ENCODE measurements around the gene FREM3. TPM values are rescaled to one million over a fixed set of nuclear protein-coding genes. Genes with fewer than 3 reads are reported as not detected.

FREM3 gene
- total and polyA plus RNA-seq, 2 of the 8 experiments (the other 6 are each of a cell fraction or from before 2014, with no cell fraction given) = 0.03 to 0.11 TPM

- no peak for TF ChIP-seq NRF1 (IDR thresholded peaks at IDR 0.05; ENCODE audit: low read depth, low read length)
- no peak for TF ChIP-seq BRCA1 (IDR thresholded peaks at IDR 0.05; ENCODE audit: low read depth, low read length)
- TF ChIP-seq POLR2A (IDR thresholded peaks at IDR 0.05; ENCODE audit: control extremely low read depth in 1 of 2, low read depth in 2 of 2, low read length in 2 of 2) = no peak
- TF ChIP-seq POU5F1 (IDR thresholded peaks at IDR 0.05; ENCODE audit: low read depth, low read length) = no peak
- no peak for TF ChIP-seq TEAD4 (IDR thresholded peaks at IDR 0.05; ENCODE audit: low read depth, low read length)
- TF ChIP-seq, protein P1, sequence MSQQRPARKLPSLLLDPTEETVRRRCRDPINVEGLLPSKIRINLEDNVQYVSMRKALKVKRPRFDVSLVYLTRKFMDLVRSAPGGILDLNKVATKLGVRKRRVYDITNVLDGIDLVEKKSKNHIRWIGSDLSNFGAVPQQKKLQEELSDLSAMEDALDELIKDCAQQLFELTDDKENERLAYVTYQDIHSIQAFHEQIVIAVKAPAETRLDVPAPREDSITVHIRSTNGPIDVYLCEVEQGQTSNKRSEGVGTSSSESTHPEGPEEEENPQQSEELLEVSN (IDR thresholded peaks at IDR 0.05) = no peak
- no peak for TF ChIP-seq TCF12 (IDR thresholded peaks at IDR 0.05; ENCODE audit: low read depth, low read length)
- no peak for TF ChIP-seq TBP (IDR thresholded peaks at IDR 0.05; ENCODE audit: low read depth, low read length)
These were observed 31.4 kb downstream of the FREM3 start (continued) for GRCh38 chr4:143668930-143669552.
